Astrocyte of the spinal cord (primary cell): ENCODE data around the gene ZC3H12C.

Source experiments
- DNase-seq: peaks from one replicate; pipeline ENCODE4 v3.0.0; 2011; ENCODE audit warnings: low read depth, low spot score
- H3K4me3 ChIP-seq: 2 replicates; pipeline ENCODE4 v1.5.1; 2011; ENCODE audit warnings: low read depth, mild to moderate bottlenecking, low read length, moderate library complexity
- in situ Hi-C: cut with HindIII; loops from 2 replicates; pipeline ENCODE4 v1.10.0; 2017; ENCODE audit warnings: low sequenced_read_pairs
- TF ChIP-seq, protein P1 (sequence below): IDR thresholded peaks from 2 replicates; pipeline ENCODE4 v1.5.1; 2012; ENCODE audit warnings: low read depth, mild to moderate bottlenecking, low read length, inconsistent platforms

The ZC3H12C gene

DNA sequence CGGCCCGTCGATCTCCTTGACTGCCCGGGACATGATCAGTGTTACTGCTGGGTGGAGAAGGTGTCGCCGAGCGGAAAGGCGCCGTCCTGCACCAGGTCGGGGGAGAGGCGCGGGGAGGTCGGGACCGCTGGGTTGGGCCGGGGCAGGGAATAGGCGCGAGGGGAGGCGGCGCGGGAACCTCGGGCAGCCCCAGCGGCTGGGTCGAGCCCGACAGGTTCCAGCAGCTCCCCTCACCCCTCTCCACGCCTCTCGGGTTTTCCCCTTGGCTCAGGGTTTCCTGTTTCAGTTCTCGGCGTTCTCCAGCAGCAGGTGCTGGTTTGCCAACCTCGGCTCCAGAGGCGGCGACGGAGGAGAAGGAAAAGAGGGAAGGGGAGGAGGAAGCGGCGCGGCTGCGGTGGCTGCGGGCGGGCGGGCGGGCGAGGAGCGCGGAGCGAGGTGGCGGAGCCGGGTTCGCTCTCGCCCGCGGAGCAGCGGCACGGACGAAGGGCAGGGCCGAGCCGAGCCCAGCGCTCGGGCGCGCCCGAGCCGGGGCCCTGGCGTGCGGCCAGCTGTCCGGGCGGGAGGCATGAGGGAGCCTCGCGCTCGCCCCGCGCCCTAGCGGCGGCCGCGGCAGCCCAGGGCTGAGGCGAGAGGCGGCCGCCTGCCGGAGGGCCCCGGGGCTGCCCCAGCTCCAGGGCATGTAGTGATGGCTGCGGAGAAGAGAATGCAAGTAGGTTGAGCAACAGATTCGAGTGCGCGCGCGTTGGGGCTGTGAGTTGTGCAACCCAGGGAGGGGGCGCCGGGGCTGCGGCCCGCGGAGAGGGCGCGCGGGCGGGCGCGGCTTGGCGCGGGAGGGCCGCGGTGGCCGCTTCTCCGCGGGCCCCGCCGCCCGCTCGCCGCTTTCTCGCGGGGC lies at the start of gene ZC3H12C:
TSS of gene ZC3H12C (plus strand) at position 878 of the 892 bp plus-strand sequence. CDS start 20 bp downstream, outside the sequence.
- in situ Hi-C loops = no loop called here
- DNase-seq = peak; percentile 86
- TF ChIP-seq, protein P1, sequence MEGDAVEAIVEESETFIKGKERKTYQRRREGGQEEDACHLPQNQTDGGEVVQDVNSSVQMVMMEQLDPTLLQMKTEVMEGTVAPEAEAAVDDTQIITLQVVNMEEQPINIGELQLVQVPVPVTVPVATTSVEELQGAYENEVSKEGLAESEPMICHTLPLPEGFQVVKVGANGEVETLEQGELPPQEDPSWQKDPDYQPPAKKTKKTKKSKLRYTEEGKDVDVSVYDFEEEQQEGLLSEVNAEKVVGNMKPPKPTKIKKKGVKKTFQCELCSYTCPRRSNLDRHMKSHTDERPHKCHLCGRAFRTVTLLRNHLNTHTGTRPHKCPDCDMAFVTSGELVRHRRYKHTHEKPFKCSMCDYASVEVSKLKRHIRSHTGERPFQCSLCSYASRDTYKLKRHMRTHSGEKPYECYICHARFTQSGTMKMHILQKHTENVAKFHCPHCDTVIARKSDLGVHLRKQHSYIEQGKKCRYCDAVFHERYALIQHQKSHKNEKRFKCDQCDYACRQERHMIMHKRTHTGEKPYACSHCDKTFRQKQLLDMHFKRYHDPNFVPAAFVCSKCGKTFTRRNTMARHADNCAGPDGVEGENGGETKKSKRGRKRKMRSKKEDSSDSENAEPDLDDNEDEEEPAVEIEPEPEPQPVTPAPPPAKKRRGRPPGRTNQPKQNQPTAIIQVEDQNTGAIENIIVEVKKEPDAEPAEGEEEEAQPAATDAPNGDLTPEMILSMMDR = peak; percentile 47
- peak within 1 kb of the TSS; percentile 67 for H3K4me3 ChIP-seq

DNA sequence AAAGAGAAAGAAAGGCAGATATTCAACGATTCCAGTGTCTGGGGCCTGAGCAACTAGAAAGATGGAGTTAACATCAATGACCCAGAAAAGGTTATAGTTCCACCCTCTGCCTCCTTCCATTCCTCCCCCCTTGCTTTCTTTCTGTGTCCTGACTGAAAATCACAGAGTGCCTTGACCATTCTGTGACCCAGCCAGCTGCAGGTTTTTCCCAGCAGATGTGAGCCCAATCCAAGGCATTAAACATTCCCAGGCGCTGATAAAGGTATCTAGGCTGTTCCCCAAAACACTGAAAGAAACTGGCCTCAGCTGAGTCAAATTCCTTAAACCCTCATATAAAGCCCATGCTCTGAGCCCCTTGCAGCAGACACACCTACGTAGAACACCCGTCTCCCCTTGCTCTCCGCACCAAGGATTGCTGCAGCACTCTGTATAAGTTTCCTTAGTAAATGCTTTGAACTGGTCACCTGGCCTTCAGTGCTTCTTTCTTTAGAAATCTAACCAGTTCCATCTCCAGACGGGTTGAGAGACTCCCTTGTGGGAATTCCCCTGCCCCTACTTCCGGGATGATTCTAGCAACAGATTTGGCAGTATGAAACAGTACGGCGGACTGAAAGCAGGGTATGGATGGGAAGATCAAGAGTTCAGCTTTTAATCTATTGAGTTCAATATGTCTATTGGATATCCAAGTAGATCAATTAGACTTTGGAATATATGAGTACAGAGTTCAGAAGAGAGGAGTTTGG lies 48.8 kb upstream of the ZC3H12C start:
- no peak for DNase-seq
- TF ChIP-seq, protein P1 = no peak
- in situ Hi-C loops = no loop called here
- no peak overlapping the region for H3K4me3 ChIP-seq

DNA sequence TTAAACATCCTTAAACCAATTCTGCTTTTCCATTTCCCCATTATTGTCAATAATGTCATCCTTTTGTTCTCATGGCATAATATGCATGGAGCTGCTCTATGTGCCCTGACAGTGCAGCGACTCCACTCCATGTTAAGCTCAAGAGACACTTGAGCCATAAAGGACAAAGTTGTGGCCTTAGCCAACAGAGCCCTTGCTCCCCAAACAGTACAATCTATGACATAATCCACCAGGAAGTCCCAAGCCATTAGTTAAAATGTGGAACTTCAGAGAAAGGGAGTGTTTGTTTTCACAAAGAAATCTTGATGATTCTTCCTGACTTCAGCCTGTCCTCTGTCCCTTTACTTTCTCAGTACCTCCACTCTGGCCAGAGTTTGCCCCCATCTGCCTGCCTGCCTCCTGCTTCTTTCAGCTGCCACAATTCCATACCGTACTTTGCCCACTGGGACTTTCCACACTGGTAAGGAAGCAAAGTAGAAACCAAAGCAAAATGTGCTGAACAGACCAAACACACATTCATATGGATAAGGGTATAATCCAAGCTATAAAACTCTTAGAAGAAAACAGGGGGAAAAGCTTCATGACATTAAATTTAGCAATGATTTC lies 46.3 kb upstream of the ZC3H12C start:
- TF ChIP-seq, protein P1 = no peak
- in situ Hi-C loops = no loop called here
- no peak overlapping the region for H3K4me3 ChIP-seq
- DNase-seq = no peak

DNA sequence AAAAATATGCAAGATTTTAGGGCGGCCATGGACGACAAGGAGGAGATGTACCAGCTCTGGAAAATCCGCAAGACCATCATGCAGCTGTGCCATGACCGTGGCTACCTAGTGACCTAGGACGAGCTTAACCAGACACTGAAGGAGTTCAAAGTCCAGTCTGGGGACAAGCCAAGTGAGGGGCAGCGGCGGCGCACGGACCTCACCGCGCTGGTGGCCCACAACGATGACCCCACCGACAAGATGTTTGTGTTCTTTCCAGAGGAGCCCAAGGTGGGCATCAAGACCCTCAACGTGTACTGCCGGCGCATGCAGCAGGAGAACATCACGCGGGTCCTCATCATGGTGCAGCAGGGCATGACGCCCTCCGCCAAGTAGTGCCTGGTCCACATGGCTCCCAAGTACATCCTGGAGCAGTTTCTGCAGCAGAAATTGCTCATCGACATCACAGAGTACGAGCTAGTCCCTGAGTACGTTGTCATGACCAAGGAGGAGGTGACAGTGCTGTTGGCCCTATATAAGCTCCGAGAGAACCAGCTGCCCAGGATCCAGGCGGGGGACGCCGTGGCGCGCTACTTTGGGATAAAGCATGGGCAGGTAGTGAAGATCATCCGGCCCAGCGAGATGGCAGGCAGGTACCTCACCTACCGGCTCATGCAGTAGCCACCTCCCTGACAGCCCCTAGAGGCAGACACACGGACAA lies 43.5 kb upstream of the ZC3H12C start:
- no peak for DNase-seq
- TF ChIP-seq, protein P1 = no peak
- in situ Hi-C loops = no loop called here
- H3K4me3 ChIP-seq = no peak overlapping the region

DNA sequence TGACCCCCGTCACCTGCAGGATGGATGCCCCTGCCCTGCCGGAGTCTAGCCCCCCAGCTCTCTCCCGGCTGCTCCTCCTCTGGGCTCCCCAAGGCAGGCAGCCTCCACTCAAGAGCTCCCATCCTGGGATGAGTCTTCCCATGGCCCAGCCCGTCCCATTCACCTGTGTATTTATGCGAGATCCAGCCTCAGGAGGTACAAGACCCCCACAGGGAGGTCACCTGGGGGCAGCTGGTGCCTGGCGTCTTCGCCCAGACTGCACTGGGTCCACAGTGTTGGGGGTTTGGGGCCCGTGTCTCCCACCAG lies 43.0 kb upstream of the ZC3H12C start:
- no peak for DNase-seq
- in situ Hi-C loops = no loop called here
- TF ChIP-seq, protein P1 = no peak
- no peak overlapping the region for H3K4me3 ChIP-seq

DNA sequence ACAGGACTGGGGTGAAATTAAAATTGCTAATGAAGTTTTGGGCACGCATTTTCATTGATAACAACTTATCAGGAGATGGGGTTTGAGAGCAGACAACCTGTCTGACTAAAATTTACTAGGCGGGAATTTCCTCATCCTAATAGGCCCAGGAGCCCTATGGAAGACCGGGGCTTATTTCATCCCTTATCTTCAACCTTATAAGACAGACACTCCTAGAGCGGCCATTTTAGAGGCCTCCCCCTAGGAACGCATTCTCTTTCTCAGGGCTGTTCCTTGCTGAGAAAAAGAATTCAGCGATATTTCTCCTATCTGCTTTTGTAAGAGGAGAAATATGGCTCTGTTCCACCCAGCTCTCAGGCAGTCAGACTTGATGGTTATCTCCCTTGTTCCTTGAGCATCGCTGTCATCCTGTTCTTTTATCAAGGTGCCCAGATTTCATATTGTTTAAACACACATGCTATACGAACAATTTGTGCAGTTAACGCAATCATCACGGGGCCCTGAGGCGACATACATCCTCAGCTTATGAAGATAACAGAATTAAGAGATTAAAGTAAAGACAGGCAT lies 39.3 kb upstream of the ZC3H12C start:
- in situ Hi-C loops = no loop called here

More for the DNA sequence above, 39.3 kb upstream of the ZC3H12C start:
- no peak for DNase-seq
- H3K4me3 ChIP-seq = no peak overlapping the region
- TF ChIP-seq, protein P1 = no peak
